Thyroid gland (tissue), 4 donors: ENCODE results near the gene ARHGEF4.

Experiments used
- POLR2A ChIP-seq, 2 donors: fragments of 450-650 bp; IDR thresholded peaks; one replicate each; pipeline ENCODE4 v1.6.1; 2017; ENCODE audit warnings: antibody characterized with exemption in 2 of 2, mild to moderate bottlenecking in 2 of 2, moderate library complexity in 1 of 2
- TF ChIP-seq, protein P1 (sequence below), 6 experiments: fragments of 200-600 bp in 3 of 6; fragments of 450-650 bp in 3 of 6; sonication (generic) in 3 of 6; IDR thresholded peaks; one replicate each; pipeline ENCODE4 v1.5.1; 2016 to 2019; ENCODE audit warnings: antibody characterized with exemption in 6 of 6, mild to moderate bottlenecking in 2 of 6, inconsistent platforms in 1 of 6, moderate library complexity in 1 of 6

DNA sequence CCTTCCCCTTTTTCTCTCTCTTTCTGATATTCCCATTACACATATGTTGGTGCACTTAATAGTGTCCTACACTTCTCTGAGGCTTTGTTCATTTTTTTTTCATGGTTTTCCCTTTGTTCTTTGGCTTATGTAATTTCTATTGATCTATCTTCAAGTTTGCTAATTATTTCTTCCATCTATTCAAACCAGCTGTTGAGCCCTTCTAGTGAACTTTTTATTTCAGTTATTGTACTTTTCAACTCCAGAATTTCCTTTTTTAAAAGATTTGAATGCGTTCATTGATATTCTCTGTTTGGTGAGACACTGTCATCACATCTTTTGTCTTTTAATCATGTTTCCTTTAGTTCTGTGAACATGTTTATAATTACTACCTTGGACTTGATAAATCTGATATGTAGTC is 118.2 kb downstream of the ARHGEF4 start:
- TF ChIP-seq, protein P1, sequence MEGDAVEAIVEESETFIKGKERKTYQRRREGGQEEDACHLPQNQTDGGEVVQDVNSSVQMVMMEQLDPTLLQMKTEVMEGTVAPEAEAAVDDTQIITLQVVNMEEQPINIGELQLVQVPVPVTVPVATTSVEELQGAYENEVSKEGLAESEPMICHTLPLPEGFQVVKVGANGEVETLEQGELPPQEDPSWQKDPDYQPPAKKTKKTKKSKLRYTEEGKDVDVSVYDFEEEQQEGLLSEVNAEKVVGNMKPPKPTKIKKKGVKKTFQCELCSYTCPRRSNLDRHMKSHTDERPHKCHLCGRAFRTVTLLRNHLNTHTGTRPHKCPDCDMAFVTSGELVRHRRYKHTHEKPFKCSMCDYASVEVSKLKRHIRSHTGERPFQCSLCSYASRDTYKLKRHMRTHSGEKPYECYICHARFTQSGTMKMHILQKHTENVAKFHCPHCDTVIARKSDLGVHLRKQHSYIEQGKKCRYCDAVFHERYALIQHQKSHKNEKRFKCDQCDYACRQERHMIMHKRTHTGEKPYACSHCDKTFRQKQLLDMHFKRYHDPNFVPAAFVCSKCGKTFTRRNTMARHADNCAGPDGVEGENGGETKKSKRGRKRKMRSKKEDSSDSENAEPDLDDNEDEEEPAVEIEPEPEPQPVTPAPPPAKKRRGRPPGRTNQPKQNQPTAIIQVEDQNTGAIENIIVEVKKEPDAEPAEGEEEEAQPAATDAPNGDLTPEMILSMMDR (IDR thresholded peaks at IDR 0.05): no peak
- no peak for TF ChIP-seq POLR2A (IDR thresholded peaks at IDR 0.05)
